Body of pancreas (tissue), 4 donors: Measurements from ENCODE around the gene UMAD1. TPM values are rescaled to one million over a fixed set of nuclear protein-coding genes. Genes with fewer than 3 reads are reported as not detected.
A peak's percentile ranks its signal among the peaks of the same experiment; 100 is the strongest.

Experiments
- ATAC-seq: fragments of 150-250 bp; one replicate; pipeline ENCODE4 v1.9.1; 2016
- DNase-seq, 4 donors: peaks; one replicate each; pipeline ENCODE4 v3.0.0-alpha.2; 2019
- H3K27ac ChIP-seq, 4 donors: fragments of 200-600 bp; sonication (generic); 1 replicate in 3 of 4; 2 replicates in 1 of 4; pipeline versions ENCODE4 v1.5.1 to v1.6.1; 2016 to 2019; ENCODE audit warnings: mild to moderate bottlenecking in 1 of 4, mixed read lengths in 1 of 4, moderate library complexity in 1 of 4
- H3K27me3 ChIP-seq, 2 donors: fragments of 200-600 bp; sonication (generic); one replicate each; pipeline ENCODE4 v1.6.0; 2016; ENCODE audit warnings: mild to moderate bottlenecking in 1 of 2
- H3K36me3 ChIP-seq, 2 donors: fragments of 200-600 bp; sonication (generic); replicated peaks in 1 of 2; 2 replicates each; pipeline ENCODE4 v1.5.1; 2016; ENCODE audit warnings: low read depth in 2 of 2; ENCODE audit not compliant: insufficient read depth in 1 of 2
- H3K4me1 ChIP-seq: fragments of 200-600 bp; sonication (generic); one replicate; pipeline ENCODE4 v1.6.0; 2016
- H3K4me3 ChIP-seq, 2 donors: fragments of 200-600 bp; sonication (generic); 1 replicate in 1 of 2; 2 replicates in 1 of 2; pipeline ENCODE4 v1.5.1; 2016 to 2019
- H3K9me3 ChIP-seq, 3 donors: fragments of 200-600 bp; sonication (generic); 1 replicate in 2 of 3; 2 replicates in 1 of 3; pipeline ENCODE4 v1.5.1; 2016
- POLR2A ChIP-seq, 3 donors: fragments of 450-650 bp; IDR thresholded peaks; one replicate each; pipeline ENCODE4 v1.6.1; 2016; ENCODE audit warnings: antibody characterized with exemption in 3 of 3, mild to moderate bottlenecking in 2 of 3
- WGBS, 2 donors: methylation state at CpG; one replicate each; pipeline ENCODE4 v1.1.5; 2017; 5-methylcytosine and 5-hydroxymethylcytosine counted together
- intact Hi-C: fragments of 100-400 bp; cut with DNase I; formaldehyde crosslinking; loops from one replicate; pipeline ENCODE4 v1.15.1; 2023
- total RNA-seq, 2 donors: library from RNA; depleted of rRNA; stranded (reverse); fragments of >200 nt; gene quantifications; one replicate each; pipeline ENCODE4 v1.1.0, GENCODE V29; 2016
- TF ChIP-seq, protein P1 (sequence below), 7 experiments: fragments of 450-650 bp in 4 of 7; fragments of 200-600 bp in 3 of 7; sonication (generic) in 3 of 7; IDR thresholded peaks; one replicate each; pipeline ENCODE4 v1.5.1; 2016 to 2019; ENCODE audit warnings: antibody characterized with exemption in 7 of 7

The UMAD1 gene
- total RNA-seq, 2 donors from 2014 or later, result 15.8 to 34.8 TPM

DNA sequence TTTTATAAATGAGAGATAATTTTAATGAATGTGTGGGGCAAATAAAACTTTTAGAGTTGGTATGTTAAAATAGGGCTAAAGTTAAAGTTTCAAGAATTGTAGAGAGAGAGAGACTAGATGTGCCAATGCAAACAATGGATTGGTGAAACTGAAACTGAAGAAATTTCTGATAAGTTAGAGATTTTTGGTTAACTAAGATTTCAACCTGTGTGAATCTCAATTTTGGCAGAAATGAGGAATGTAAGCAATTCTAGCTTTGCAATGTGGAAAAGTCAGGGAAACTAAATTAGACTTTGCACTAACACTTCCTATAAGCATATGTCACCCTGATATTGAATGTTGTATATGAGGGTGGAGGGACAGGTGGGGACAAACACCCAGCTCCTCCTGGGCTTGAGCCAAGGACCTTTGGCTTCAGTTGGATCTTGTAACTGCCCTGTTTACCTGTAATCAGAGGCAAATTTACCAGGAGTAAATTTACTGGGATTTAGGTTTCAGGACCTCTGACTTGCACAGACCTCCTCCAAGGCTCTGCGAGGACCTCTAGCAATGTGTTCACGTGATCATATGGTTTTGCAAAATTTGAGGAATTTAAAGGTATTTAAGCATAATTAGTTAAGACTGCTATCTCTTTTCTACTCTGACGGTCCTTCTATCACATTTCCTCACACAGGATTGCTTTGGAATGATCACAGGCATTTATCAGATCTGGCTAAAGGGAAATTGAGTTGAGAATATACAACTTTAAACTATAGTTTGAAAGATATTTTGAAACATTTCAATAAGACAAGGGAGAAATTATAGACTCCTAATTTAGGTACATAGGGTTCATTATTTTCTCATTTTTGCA lies 110.9 kb downstream of the UMAD1 start:
- intact Hi-C loops, result no loop called here
- peak in 2 of 4 donors; percentile 33 to 59 for DNase-seq
- 29 to 39% methylated on average over 3 of the region's 3 CpGs for WGBS, 2 donors
- ATAC-seq, result no peak
- Histone ChIP-seq H3K27me3 (no peaks in the 10 kb centered on the region), H3K4me3 (no peak overlapping the region), H3K36me3 (no peaks in the 10 kb centered on the region), H3K4me1 (peaks cover 18% of the 10 kb centered on the region), H3K9me3 (no peaks in the 10 kb centered on the region), H3K27ac (peak overlapping the region in 2 of 4 donors; percentile 15 to 16)
- TF ChIP-seq, protein P1, sequence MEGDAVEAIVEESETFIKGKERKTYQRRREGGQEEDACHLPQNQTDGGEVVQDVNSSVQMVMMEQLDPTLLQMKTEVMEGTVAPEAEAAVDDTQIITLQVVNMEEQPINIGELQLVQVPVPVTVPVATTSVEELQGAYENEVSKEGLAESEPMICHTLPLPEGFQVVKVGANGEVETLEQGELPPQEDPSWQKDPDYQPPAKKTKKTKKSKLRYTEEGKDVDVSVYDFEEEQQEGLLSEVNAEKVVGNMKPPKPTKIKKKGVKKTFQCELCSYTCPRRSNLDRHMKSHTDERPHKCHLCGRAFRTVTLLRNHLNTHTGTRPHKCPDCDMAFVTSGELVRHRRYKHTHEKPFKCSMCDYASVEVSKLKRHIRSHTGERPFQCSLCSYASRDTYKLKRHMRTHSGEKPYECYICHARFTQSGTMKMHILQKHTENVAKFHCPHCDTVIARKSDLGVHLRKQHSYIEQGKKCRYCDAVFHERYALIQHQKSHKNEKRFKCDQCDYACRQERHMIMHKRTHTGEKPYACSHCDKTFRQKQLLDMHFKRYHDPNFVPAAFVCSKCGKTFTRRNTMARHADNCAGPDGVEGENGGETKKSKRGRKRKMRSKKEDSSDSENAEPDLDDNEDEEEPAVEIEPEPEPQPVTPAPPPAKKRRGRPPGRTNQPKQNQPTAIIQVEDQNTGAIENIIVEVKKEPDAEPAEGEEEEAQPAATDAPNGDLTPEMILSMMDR (IDR thresholded peaks at IDR 0.05), result no peak
- no peak for TF ChIP-seq POLR2A (IDR thresholded peaks at IDR 0.05)

DNA sequence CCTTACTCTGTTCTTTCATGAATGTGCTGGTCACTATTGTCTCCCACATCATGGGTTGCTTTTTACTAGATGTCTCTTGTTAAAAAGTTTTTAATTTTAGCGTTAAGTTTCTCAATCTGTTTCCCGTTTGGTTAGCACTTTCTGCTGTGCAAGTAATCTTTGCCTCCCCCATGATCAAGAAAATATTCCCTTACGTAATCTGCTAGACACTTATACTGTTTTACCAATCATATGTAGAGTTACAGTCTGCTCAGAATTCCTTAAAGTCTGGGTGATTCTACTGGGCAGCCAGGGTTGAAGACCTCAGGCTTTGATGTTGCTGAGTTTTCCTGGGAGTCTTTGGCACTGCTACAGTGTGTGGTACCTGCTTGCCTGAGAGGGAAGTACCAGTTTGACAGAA lies 116.0 kb downstream of the UMAD1 start:
- DNase-seq, result no peak
- 89 to 95% methylated on average over 3 of the region's 3 CpGs for WGBS, 2 donors
- TF ChIP-seq, protein P1 (IDR thresholded peaks at IDR 0.05), result no peak
- no peak for TF ChIP-seq POLR2A (IDR thresholded peaks at IDR 0.05)
- Histone ChIP-seq H3K4me3 (no peak overlapping the region), H3K27me3 (no peaks in the 10 kb centered on the region), H3K9me3 (no peaks in the 10 kb centered on the region), H3K36me3 (no peaks in the 10 kb centered on the region), H3K4me1 (peaks cover 8% of the 10 kb centered on the region), H3K27ac (no peak overlapping the region)
- ATAC-seq, result no peak
- intact Hi-C loops, result no loop called here

- intact Hi-C loops, result no loop called here
- TF ChIP-seq, protein P1 (IDR thresholded peaks at IDR 0.05), result no peak
- TF ChIP-seq POLR2A (IDR thresholded peaks at IDR 0.05), result no peak
- no peak for DNase-seq
- H3K27ac ChIP-seq, result no peak overlapping the region
- 84 to 92% methylated on average over 4 of the region's 4 CpGs for WGBS, 2 donors
- ATAC-seq, result no peak
- H3K27me3 ChIP-seq, result no peaks in the 10 kb centered on the region
- H3K9me3 ChIP-seq, result no peaks in the 10 kb centered on the region
- no peaks in the 10 kb centered on the region for H3K36me3 ChIP-seq
- peaks cover 8% of the 10 kb centered on the region for H3K4me1 ChIP-seq
- H3K4me3 ChIP-seq, result no peak overlapping the region
These were observed 117.0 kb downstream of the UMAD1 start for GRCh38 chr7:7757576-7757975.

DNA sequence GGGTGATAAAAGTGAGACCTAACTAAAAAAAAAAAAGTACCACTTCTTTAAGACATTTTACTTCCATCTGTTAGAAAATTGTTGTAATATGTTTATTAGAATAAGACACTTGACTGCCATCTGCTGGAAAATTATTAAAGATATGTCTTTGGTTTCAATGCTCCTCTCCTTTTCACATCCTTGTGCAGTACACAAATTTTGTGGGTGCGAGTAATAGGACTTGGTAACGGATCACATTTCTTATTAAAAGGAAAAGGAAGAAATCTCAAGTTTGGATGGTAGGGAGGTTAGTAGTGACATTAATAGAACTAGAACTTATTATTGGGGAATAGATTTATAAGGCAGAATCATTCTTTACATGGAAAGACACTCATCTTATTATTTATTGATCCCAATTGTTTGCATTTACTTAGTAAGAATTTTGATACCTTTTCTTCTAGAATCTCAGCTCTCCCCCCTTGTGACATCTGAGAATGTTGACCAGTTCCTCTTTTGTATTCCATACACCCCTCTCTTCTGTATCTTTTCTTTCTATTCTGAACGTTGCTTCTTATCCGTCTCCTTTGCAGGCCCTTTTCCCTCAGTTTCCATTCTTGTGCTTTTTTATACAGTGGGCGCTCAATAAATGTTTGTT lies 120.9 kb downstream of the UMAD1 start:
- no peak for TF ChIP-seq POLR2A (IDR thresholded peaks at IDR 0.05)
- TF ChIP-seq, protein P1 (IDR thresholded peaks at IDR 0.05), result peak in 5 of 7 experiments; percentile 9 to 43 (median 37)
- DNase-seq (no peak), ATAC-seq (peak; percentile 42)
- no peaks in the 10 kb centered on the region for H3K9me3 ChIP-seq
- H3K27ac ChIP-seq, result no peak overlapping the region
- peaks cover 23% of the 10 kb centered on the region for H3K4me1 ChIP-seq
- H3K36me3 ChIP-seq, result no peaks in the 10 kb centered on the region
- no peaks in the 10 kb centered on the region for H3K27me3 ChIP-seq
- intact Hi-C loops, result no loop called here
- 47 to 60% methylated on average over 5 of the region's 5 CpGs for whole genome bisulfite sequencing, 2 donors
- no peak overlapping the region for H3K4me3 ChIP-seq
